Stimulated activated CD4-positive, alpha-beta T cell treated with anti-CD3 and anti-CD28 coated beads, Interleukin-4, amount 100 ng/mL, for 48 hours (primary cell): ENCODE measurements around the gene TUBAL3.
"Not testable (repeated sequence)": the region's sequence is repeated elsewhere in the genome, so short reads cannot be mapped to it uniquely, and the experiment has no call there.

ENCODE experiments used
- DNase-seq, 2 donors: peaks; one replicate each; pipeline ENCODE4 v3.0.0-alpha.2; 2020; ENCODE audit warnings: low read depth in 2 of 2

The TUBAL3 gene

GRCh38 chr10:5379202-5379601 lies 25.4 kb downstream of the TUBAL3 start:
- not testable (repeated sequence) for DNase-seq

- DNase-seq = no peak
Observed at GRCh38 chr10:5376450-5376849, 28.2 kb downstream of the TUBAL3 start.

DNA sequence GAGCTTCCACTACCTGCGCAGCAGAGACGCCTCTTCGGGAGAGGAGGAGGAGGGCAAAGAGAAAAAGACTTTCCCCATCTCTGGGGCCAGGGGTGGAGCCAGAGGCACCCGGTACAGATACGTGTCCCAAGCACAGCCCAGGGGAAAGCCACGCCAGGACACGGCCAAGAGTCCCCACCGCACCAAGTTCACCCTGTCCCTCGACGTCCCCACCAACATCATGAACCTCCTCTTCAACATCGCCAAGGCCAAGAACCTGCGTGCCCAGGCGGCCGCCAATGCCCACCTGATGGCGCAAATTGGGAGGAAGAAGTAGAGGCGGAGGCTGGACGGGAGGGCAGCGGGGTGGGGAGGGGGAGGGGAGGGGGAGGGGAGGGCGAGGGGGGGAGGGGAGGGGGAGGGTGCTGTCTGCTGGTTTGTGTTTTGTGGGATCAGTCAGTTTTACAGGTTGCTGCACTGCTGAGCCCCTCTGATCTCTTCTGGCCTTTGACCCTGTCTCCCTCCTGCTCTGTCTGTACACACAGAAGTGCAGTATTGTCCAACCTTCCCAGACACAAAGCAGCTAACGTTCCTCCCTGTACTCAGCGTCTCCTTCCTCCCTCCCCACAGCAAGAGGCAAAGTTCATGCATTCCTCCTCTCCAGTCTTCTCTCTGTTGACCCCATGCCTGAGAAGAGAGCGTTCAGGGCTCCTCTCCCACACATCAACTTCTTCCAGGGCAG lies 30.6 kb downstream of the TUBAL3 start:
- DNase-seq = no peak

DNA sequence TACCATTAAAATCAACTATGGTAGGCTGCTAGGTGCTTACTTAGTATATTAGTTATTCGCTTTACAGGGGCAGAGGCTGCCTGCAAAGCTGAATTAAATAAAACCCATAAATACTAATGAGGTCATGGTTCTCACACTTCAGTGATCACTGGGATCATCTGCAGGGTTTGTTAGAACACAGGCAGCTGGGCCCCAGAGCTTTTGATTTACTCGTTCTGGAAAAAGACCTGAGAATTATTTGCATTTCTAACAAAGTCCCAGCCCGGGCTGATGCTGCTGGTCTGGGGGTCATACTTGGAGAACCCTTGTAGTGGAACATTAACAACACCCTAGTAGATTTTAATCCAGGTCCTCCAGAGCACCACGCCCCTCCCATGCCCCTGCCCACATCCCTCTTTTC lies 31.3 kb downstream of the TUBAL3 start:
- DNase-seq = no peak

- DNase-seq = no peak
Observed at GRCh38 chr10:5370493-5371352, 33.9 kb downstream of the TUBAL3 start.

GRCh38 chr10:5369362-5370158 lies 35.1 kb downstream of the TUBAL3 start:
- DNase-seq = no peak

GRCh38 chr10:5365928-5366327 lies 38.7 kb downstream of the TUBAL3 start:
- no peak for DNase-seq

- no peak for DNase-seq
Observed at GRCh38 chr10:5364890-5365338, 39.7 kb downstream of the TUBAL3 start, which contains the start of gene UCN3. TSS of gene UCN3 (plus strand) at chr10:5364966. CDS start at chr10:5373721, 8,755 bp downstream.

- DNase-seq = no peak
Observed at GRCh38 chr10:5364374-5364773, 40.3 kb downstream of the TUBAL3 start.

DNA sequence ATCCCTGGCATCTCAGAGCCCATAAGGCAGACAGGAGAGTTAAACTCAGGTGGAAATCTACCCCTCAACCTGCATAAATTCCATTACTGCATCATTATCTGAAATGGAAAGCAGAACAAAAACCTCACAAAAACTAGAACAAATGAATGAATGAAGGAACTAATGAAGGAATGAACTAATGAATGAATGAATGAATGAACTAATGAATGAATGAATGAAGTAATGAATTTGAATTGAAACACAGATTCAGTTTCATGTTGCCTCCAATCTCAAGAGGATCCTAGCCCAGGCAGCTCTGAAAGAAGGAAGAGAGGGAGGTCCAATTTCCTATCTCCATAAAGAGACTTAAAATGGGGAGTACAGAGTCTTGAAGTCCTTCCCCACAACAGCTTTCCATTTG lies 41.8 kb downstream of the TUBAL3 start:
- no peak for DNase-seq

GRCh38 chr10:5361966-5362365 lies 42.7 kb downstream of the TUBAL3 start:
- no peak for DNase-seq

- no peak for DNase-seq
Observed at GRCh38 chr10:5360318-5360915, 44.2 kb downstream of the TUBAL3 start.

GRCh38 chr10:5356302-5356763 lies 48.3 kb downstream of the TUBAL3 start:
- DNase-seq = no peak

DNA sequence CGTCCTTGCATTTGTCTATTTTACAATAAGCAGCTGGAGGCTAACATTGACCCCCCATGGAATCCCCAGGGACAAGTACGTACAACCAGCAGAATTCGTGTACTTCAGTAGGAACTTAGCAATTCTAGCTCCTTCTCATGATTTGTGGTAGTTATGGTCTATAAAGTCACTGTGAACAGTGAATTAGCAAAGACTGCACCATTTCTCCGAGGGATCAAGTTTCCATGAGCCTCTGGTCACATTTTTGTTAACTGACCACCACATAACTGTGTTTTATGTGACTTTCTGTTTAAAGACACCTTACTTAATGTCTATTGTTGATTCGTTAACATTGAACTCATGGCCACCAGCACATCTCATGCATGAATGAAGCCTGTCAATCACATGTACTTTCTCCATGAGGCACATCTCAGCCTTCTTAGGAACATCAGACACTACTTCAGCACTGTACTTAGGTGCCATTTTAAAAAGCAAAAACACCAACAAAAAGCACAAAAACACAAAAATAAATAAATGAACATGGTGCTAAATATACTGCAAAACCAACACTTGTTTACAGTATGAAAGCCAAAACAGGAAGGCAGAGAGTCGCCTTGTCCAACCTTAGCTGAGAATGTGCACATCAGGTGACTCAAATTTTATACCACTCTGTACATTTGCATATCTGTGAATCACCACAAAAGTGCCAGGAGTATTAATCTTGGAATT lies 48.9 kb downstream of the TUBAL3 start:
- no peak for DNase-seq

DNA sequence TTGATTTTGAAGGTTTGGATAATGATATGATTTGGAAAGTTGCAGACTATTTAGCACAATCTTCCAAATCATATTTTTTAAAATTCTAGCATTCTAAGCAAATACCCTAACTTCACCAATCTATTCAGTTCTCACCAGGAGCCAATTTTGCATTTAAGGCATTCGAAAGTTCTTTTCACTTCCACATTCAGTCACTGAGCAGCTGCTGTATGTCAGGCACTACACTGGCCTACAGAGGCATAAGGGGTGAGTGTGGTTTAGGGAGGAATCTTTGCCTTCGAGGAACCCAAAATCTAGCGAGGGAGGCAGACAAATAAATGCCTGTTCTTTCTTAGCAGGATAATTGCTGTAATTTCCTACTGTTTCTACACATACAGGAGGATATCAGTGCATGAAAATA lies 50.6 kb downstream of the TUBAL3 start:
- no peak for DNase-seq

DNA sequence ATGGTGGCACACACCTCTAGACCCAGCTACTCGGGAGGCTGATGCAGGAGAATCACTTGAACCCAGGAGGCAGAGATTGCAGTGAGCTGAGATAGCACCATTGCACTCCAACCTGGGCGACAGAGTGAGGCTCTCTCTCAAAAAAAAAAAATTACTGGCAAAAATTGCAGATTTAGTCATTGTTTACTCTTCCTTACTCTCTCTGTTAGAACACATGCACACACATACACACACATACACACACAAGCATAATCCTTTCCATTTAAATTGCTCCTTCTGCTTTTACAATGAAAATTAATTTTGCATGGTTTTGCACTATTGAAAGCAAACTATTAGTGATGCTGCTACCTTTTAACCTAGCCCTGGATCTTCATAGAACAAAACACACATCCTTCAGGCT lies 55.3 kb downstream of the TUBAL3 start:
- no peak for DNase-seq

- DNase-seq = no peak
Observed at GRCh38 chr10:5346881-5347280, 57.7 kb downstream of the TUBAL3 start.

DNA sequence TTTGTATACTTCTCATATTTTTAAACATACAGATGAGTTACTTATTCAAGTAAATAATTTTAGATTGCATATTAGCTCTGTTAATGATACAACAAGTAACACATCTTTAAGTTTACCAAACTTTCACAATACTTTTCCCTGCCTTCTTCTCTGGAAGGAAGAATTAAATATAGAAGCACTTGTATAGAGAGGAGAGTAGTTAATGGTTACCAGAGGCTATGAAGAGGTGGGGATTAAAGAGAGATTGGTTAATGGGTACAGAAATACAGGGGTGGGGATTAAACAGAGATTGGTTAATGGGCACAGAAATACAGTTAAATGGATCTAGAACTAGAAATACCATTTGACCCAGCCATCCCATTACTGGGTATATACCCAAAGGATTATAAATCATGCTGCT lies 59.9 kb downstream of the TUBAL3 start:
- DNase-seq = no peak

DNA sequence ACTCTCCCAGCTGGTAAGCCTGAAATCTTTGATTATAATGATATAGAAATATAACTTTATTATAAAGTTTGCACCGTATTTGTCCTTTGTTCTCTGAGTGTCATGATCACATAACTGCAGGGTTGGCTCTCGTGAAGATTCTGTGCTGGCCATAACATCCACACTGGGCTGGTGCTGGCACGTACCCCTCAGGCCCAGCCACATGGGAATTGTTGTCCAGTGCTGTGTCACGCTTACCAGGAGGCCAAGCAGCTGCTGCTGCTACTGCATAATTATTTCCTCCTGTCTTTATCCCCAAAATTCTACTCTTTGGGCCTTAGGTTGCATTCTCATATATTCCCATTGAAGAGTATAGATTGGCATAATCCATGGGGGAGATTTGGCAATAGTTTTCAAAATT lies 60.6 kb downstream of the TUBAL3 start:
- DNase-seq = no peak

DNA sequence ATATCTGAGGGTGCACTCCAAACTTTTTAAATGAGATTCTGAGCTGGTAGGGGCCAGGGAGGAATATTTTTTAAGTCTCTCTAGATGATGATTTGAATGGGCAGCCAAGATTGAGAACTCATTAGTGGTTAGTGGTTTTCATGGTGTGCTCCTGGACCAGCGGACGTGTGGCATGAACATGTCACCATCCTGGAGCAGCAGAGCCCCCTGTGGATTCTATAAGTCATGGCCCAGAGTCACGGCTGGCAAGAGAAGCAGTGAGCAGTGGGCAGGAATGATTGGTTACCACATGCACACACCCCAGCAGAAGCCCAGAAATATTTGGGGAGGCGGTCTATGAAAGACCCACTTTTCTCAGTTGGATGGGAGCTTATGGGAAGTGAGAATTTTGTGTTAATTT lies 61.1 kb downstream of the TUBAL3 start:
- no peak for DNase-seq
